Measurements from ENCODE around the gene KCTD10. TPM values are rescaled to one million over a fixed set of nuclear protein-coding genes. Genes with fewer than 3 reads are reported as not detected.
A peak's percentile ranks its signal among the peaks of the same experiment; 100 is the strongest.

KCTD10 gene
- total RNA-seq, 1 experiment from 2014 or later = 71.3 TPM

GRCh38 chr12:109504068-109504467 is 27.0 kb upstream of the KCTD10 start:
- Histone ChIP-seq H2BK5ac (ENCODE audit: insufficient read length, low read length) (no peak overlapping the region), H2AK5ac (ENCODE audit: insufficient read length, low read length) (no peak overlapping the region), H3T11ph (ENCODE audit: low read length) (no peak overlapping the region), H2AFZ (ENCODE audit: low read length) (no peak overlapping the region), H3K4ac (ENCODE audit: low read depth, low read length) (no peak overlapping the region), H4K91ac (ENCODE audit: insufficient read length, low read depth, low read length) (no peak overlapping the region), H3K79me1 (ENCODE audit: insufficient read depth, low read depth, low read length, poor library complexity, severe bottlenecking) (no peaks in the 10 kb centered on the region), H3K23me2 (ENCODE audit: insufficient read length, low read depth, low read length, poor library complexity, severe bottlenecking) (no peaks in the 10 kb centered on the region), H3K27me3 (ENCODE audit: insufficient read depth, low read length) (no peaks in the 10 kb centered on the region), H3K79me2 (ENCODE audit: insufficient read depth, low read length) (no peaks in the 10 kb centered on the region), H2BK20ac (ENCODE audit: low read depth, low read length, poor library complexity, severe bottlenecking) (no peak overlapping the region), H3K56ac (ENCODE audit: insufficient read length, low read depth, low read length) (no peak overlapping the region), H2BK12ac (ENCODE audit: insufficient read length, low read depth, low read length) (no peak overlapping the region), H3K23ac (ENCODE audit: insufficient read length, low read depth, low read length) (no peak overlapping the region), H3K9ac (ENCODE audit: extremely low read depth, insufficient read length, low read length) (no peak overlapping the region), H3K9me3 (ENCODE audit: control insufficient read depth, low read depth, low read length) (no peaks in the 10 kb centered on the region), H3K4me1 (ENCODE audit: insufficient read depth, low read length) (no peaks in the 10 kb centered on the region), H3K14ac (ENCODE audit: insufficient read depth, low read length) (no peak overlapping the region), H4K5ac (ENCODE audit: insufficient read length, low read depth, low read length) (no peak overlapping the region), H3K4me2 (ENCODE audit: insufficient read depth, insufficient read length, low read length) (no peak overlapping the region), H2BK15ac (ENCODE audit: low read depth, low read length) (no peak overlapping the region), H3K27ac (ENCODE audit: insufficient read length, low read depth, low read length) (no peak overlapping the region), H4K20me1 (ENCODE audit: control insufficient read depth, insufficient read depth, insufficient read length) (no peaks in the 10 kb centered on the region), H2BK120ac (ENCODE audit: low read depth, low read length, poor library complexity, severe bottlenecking) (no peak overlapping the region), H3K18ac (ENCODE audit: insufficient read length, low read depth, low read length) (no peak overlapping the region), H4K8ac (replicated peaks; ENCODE audit: insufficient read length, low read depth, low read length) (no peak overlapping the region)
- Mint-ChIP-seq H3K36me3 (ENCODE audit: insufficient read depth in 1 of 3, low read depth in 3 of 3) (peaks cover 9 to 53% (median 41%) of the 10 kb centered on the region in 3 experiments; a peak in 6 of 7 replicates), H3K9me3 (no peaks in the 10 kb centered on the region), H3K27ac (peak overlapping the region in 2 of 3 experiments; percentile 24 to 58; a peak in 3 of 7 replicates), H3K27me3 (ENCODE audit: low read depth) (no peaks in the 10 kb centered on the region), H3K4me3 (no peak overlapping the region), H3K4me1 (0 out of 4 replicates have a peak, but pooled peaks cover 0 to 2% of the 10 kb centered on the region in 2 experiments)
- TF ChIP-seq CTCF (conservative IDR thresholded peaks at IDR 0.05) = no peak
- no peak for DNase-seq
- no CpG with 5 or more reads among the region's 1 CpG for WGBS (ENCODE audit: extremely low coverage, insufficient read length, low lambda C conversion rate)
